Uterus (tissue), 4 donors: ENCODE results near the gene MIDN. TPM values are rescaled to one million over a fixed set of nuclear protein-coding genes. Genes with fewer than 3 reads are reported as not detected.

ENCODE experiments used
- DNase-seq, 2 donors: peaks; one replicate each; pipeline ENCODE4 v3.0.0-alpha.2; 2019 to 2020
- H3K27ac ChIP-seq, 2 donors: fragments of 200-600 bp; sonication (generic); 1 replicate in 1 of 2; 2 replicates in 1 of 2; pipeline ENCODE4 v1.5.1; 2016 to 2018
- H3K27me3 ChIP-seq, 2 donors: fragments of 200-600 bp; sonication (generic); one replicate each; pipeline ENCODE4 v1.5.1; 2018 to 2019; ENCODE audit warnings: control low read depth in 1 of 2
- H3K36me3 ChIP-seq, 2 donors: fragments of 200-600 bp; sonication (generic); one replicate each; pipeline ENCODE4 v1.5.1; 2019; ENCODE audit warnings: control low read depth in 1 of 2
- H3K4me1 ChIP-seq, 2 donors: fragments of 200-600 bp; sonication (generic); one replicate each; pipeline ENCODE4 v1.5.1; 2018 to 2019; ENCODE audit warnings: control low read depth in 1 of 2
- H3K4me3 ChIP-seq, 2 donors: fragments of 200-600 bp; sonication (generic); 1 replicate in 1 of 2; 2 replicates in 1 of 2; pipeline ENCODE4 v1.5.1; 2018 to 2019; ENCODE audit warnings: mild to moderate bottlenecking in 1 of 2
- H3K9me3 ChIP-seq, 2 donors: fragments of 200-600 bp; sonication (generic); one replicate each; pipeline ENCODE4 v1.5.1; 2019; ENCODE audit warnings: control low read depth in 1 of 2
- POLR2A ChIP-seq, 2 donors: fragments of 450-650 bp; IDR thresholded peaks; one replicate each; pipeline ENCODE4 v1.6.1; 2016; ENCODE audit warnings: antibody characterized with exemption in 2 of 2, mild to moderate bottlenecking in 1 of 2, moderate library complexity in 1 of 2
- intact Hi-C: fragments of 100-400 bp; cut with DNase I; formaldehyde crosslinking; loops from one replicate; pipeline ENCODE4 v1.15.1; 2023; ENCODE audit warnings: low total_unique reads
- total RNA-seq, 4 donors: library from RNA; depleted of rRNA in 3 of 4; stranded (reverse); fragments of >200 nt in 3 of 4; gene quantifications; one replicate each; pipeline versions ENCODE4 v1.1.0 to v1.2.4, GENCODE V29; 2014 to 2023
- TF ChIP-seq, protein P1 (sequence below), 4 experiments: fragments of 200-600 bp in 2 of 4; fragments of 450-650 bp in 2 of 4; sonication (generic) in 2 of 4; IDR thresholded peaks; one replicate each; pipeline ENCODE4 v1.5.1; 2016 to 2019; ENCODE audit warnings: antibody characterized with exemption in 4 of 4, mild to moderate bottlenecking in 2 of 4, moderate library complexity in 1 of 4
- donor health status: DM: yes; HTN: yes; CAD: no.

Gene MIDN
- total RNA-seq, 4 donors from 2014 or later: 0.77 to 108 (median 15.0) TPM

DNA sequence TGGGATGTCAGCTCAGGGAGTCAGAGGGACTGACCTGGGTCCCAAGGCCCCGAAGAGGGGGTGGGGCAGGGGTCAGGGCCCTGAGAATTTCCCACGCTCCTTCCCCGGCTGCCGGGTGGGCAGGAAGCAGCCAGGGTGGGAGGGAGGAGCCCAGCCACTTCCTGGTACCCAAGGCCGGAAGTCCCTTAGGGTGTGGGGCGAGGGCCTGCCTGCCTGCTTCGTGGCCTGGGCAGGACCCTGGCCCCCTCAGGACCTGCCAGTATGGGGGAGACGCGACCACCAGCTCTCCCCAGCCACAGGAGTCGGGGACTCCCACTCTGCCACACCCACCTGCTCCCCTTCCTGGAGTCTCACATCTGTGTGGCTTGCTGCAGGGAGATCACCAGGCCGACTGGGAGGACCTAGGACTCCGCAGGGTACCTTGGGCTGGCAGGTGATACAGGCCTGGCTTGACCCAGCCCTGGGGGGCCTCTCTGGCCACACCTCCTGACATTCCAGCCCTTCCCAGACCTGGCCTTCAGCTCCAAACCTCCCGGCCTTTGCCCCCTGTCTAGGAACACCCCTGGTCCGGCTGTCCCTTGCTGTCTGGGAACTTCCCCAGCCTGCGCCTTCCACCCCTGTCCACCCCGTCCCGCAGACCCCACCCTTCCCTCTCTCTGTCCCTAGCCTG is 11.0 kb downstream of the MIDN start:
- Histone ChIP-seq H3K4me1 (peaks cover 12 to 55% of the 10 kb centered on the region in 2 donors), H3K9me3 (no peaks in the 10 kb centered on the region), H3K27me3 (no peaks in the 10 kb centered on the region), H3K36me3 (no peaks in the 10 kb centered on the region), H3K4me3 (peak overlapping the region; percentile 6 to 17), H3K27ac (peak overlapping the region; percentile 94 to 95)
- DNase-seq: peak; percentile 67 to 76
- peak; percentile 8 to 49 for TF ChIP-seq POLR2A (IDR thresholded peaks at IDR 0.05)
- TF ChIP-seq, protein P1, sequence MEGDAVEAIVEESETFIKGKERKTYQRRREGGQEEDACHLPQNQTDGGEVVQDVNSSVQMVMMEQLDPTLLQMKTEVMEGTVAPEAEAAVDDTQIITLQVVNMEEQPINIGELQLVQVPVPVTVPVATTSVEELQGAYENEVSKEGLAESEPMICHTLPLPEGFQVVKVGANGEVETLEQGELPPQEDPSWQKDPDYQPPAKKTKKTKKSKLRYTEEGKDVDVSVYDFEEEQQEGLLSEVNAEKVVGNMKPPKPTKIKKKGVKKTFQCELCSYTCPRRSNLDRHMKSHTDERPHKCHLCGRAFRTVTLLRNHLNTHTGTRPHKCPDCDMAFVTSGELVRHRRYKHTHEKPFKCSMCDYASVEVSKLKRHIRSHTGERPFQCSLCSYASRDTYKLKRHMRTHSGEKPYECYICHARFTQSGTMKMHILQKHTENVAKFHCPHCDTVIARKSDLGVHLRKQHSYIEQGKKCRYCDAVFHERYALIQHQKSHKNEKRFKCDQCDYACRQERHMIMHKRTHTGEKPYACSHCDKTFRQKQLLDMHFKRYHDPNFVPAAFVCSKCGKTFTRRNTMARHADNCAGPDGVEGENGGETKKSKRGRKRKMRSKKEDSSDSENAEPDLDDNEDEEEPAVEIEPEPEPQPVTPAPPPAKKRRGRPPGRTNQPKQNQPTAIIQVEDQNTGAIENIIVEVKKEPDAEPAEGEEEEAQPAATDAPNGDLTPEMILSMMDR (IDR thresholded peaks at IDR 0.05): no peak
- intact Hi-C loops: no loop called here

GRCh38 chr19:1259876-1260748 is 11.7 kb downstream of the MIDN start:
- Histone ChIP-seq H3K4me3 (peak overlapping the region; percentile 21 to 28), H3K36me3 (no peaks in the 10 kb centered on the region), H3K27ac (peak overlapping the region; percentile 94 to 95), H3K27me3 (no peaks in the 10 kb centered on the region), H3K9me3 (no peaks in the 10 kb centered on the region), H3K4me1 (peaks cover 15 to 49% of the 10 kb centered on the region in 2 donors)
- intact Hi-C loops: no loop called here
- DNase-seq: no peak
- no peak for TF ChIP-seq POLR2A (IDR thresholded peaks at IDR 0.05)
- TF ChIP-seq, protein P1 (IDR thresholded peaks at IDR 0.05): no peak

DNA sequence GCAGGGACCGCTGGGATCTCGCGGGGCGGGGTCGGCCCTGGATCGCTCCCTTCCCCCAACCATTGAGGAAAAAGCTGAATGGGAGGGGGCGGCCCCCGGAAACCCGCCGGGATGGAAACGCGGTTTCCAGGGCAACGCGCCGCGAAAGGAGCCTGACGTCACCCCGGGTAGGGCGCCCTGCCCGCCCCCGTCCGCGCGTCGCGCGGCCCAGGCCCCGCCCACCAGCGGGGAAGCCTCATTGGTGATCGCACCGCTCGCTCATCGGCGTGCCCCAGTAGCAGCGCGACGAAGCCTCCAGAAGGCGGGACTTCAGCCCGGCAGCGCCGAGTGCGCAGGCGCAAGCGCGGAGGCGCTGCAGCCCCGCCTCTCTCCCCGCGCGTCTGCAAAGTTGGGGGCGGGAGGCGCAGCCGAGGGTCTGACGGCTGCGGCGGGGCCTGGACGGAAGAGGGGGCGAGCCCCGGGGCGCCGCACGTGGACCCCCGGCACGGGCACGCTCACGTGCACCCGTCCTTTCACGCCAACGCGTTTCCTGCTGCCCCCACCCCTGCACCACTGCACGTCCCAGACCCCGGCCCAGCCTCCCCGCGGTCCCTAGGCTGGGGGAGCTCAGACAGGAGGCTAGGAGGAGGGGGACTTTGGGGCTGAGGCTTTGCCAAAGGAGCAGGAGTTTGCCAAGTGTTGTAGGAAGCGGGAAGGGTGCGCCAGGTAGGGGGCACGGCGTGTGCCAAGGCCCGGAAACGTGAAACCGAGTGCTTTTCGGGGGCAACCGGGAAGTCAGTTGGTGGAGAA is 12.6 kb downstream of the MIDN start:
- intact Hi-C loops: no loop called here
- Histone ChIP-seq H3K4me3 (peak overlapping the region; percentile 48 to 59), H3K27me3 (no peaks in the 10 kb centered on the region), H3K36me3 (no peaks in the 10 kb centered on the region), H3K9me3 (no peaks in the 10 kb centered on the region), H3K4me1 (peaks cover 22 to 57% of the 10 kb centered on the region in 2 donors), H3K27ac (peak overlapping the region; percentile 94 to 95)
- TF ChIP-seq POLR2A (IDR thresholded peaks at IDR 0.05): peak; percentile 50 to 95
- TF ChIP-seq, protein P1 (IDR thresholded peaks at IDR 0.05): no peak
- DNase-seq: peak; percentile 96 to 99

- TF ChIP-seq, protein P1 (IDR thresholded peaks at IDR 0.05): no peak
- TF ChIP-seq POLR2A (IDR thresholded peaks at IDR 0.05): no peak
- Histone ChIP-seq H3K4me1 (peaks cover 24 to 61% of the 10 kb centered on the region in 2 donors), H3K4me3 (peak overlapping the region; percentile 48 to 59), H3K9me3 (no peaks in the 10 kb centered on the region), H3K36me3 (no peaks in the 10 kb centered on the region), H3K27me3 (no peaks in the 10 kb centered on the region), H3K27ac (peak overlapping the region; percentile 94 to 95)
- DNase-seq: no peak
- intact Hi-C loops: no loop called here
Measured at GRCh38 chr19:1261538-1261797, 13.1 kb downstream of the MIDN start.
